Testis (tissue), 3 donors: ENCODE measurements around the gene AP1S3. TPM values are rescaled to one million over a fixed set of nuclear protein-coding genes. Genes with fewer than 3 reads are reported as not detected.
"Not testable (repeated sequence)": the region's sequence is repeated elsewhere in the genome, so short reads cannot be mapped to it uniquely, and the experiment has no call there.

Experiments used
- DNase-seq: peaks from one replicate; pipeline ENCODE4 v3.0.0-alpha.2; 2019
- H3K27ac ChIP-seq, 2 donors: fragments of 200-600 bp; sonication (generic); one replicate each; pipeline ENCODE4 v1.5.1; 2019
- H3K27me3 ChIP-seq: fragments of 200-600 bp; sonication (generic); one replicate; pipeline ENCODE4 v1.5.1; 2019
- H3K36me3 ChIP-seq: fragments of 200-600 bp; sonication (generic); one replicate; pipeline ENCODE4 v1.5.1; 2017; ENCODE audit warnings: low read depth; ENCODE audit errors: missing control alignments
- H3K4me1 ChIP-seq: fragments of 200-600 bp; sonication (generic); one replicate; pipeline ENCODE4 v1.5.1; 2019
- H3K4me3 ChIP-seq, 2 donors: fragments of 200-600 bp; sonication (generic); one replicate each; pipeline ENCODE4 v1.5.1; 2017 to 2019
- H3K9me3 ChIP-seq: fragments of 200-600 bp; sonication (generic); one replicate; pipeline ENCODE4 v1.5.1; 2017
- POLR2A ChIP-seq: fragments of 450-650 bp; IDR thresholded peaks from one replicate; pipeline ENCODE4 v1.6.1; 2017; ENCODE audit warnings: antibody characterized with exemption, mild to moderate bottlenecking, moderate library complexity
- WGBS, 2 donors: methylation state at CpG; one replicate each; pipeline ENCODE4 v1.1.5; 2018; 5-methylcytosine and 5-hydroxymethylcytosine counted together
- intact Hi-C: fragments of 100-400 bp; cut with DNase I; formaldehyde crosslinking; loops from one replicate; pipeline ENCODE4 v1.15.1; 2023; ENCODE audit warnings: low total_unique reads
- polyA plus RNA-seq: library from polyadenylated mRNA; stranded (reverse); fragments of 350-450 nt; fragmentation: Illumina TruSeq; extraction: RNeasy Lipid Tissue Mini Kit (QIAGEN cat#74804); gene quantifications from one replicate; pipeline ENCODE4 v1.2.3, GENCODE V29; 2014; ENCODE audit warnings: low read depth, low replicate concordance; ENCODE audit not compliant: insufficient read depth
- total RNA-seq, 2 donors: library from RNA; depleted of rRNA; stranded (reverse); fragments of >200 nt; gene quantifications; one replicate each; pipeline ENCODE4 v1.2.3, GENCODE V29; 2016
- TF ChIP-seq, protein P1 (sequence below), 3 experiments: fragments of 450-650 bp in 2 of 3; fragments of 200-600 bp in 1 of 3; sonication (generic) in 1 of 3; IDR thresholded peaks; one replicate each; pipeline ENCODE4 v1.5.1; 2016 to 2019; ENCODE audit warnings: antibody characterized with exemption in 3 of 3, mild to moderate bottlenecking in 2 of 3, moderate library complexity in 1 of 3

The AP1S3 gene
- total and polyA plus RNA-seq, 3 donors from 2014 or later, result 1.6 to 3.2 (median 2.6) TPM

DNA sequence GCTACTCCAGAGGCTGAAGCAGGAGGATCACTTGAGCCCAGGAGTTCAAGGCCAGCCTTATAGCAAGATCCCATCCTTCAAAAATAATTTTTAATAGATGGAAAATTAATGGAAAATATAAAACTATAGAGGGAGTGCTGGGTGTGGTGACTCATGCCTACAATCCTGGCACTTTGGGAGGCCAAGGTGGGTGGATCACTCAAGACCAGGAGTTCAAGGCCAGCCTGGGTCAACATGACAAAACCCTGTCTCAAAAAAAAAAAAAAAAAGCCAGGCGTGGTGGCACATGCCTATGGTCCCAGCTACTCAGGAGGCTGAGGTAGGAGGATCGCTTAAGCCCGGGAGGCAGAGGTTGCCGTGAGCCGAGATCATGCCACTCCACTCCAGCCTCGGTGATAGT, 48.0 kb downstream of the AP1S3 start:
- Histone ChIP-seq H3K9me3 (no peaks in the 10 kb centered on the region), H3K4me1 (no peaks in the 10 kb centered on the region), H3K27ac (no peak overlapping the region), H3K36me3 (no peaks in the 10 kb centered on the region), H3K27me3 (no peaks in the 10 kb centered on the region), H3K4me3 (no peak overlapping the region)
- intact Hi-C loops, result no loop called here
- no peak for TF ChIP-seq POLR2A
- TF ChIP-seq, protein P1, sequence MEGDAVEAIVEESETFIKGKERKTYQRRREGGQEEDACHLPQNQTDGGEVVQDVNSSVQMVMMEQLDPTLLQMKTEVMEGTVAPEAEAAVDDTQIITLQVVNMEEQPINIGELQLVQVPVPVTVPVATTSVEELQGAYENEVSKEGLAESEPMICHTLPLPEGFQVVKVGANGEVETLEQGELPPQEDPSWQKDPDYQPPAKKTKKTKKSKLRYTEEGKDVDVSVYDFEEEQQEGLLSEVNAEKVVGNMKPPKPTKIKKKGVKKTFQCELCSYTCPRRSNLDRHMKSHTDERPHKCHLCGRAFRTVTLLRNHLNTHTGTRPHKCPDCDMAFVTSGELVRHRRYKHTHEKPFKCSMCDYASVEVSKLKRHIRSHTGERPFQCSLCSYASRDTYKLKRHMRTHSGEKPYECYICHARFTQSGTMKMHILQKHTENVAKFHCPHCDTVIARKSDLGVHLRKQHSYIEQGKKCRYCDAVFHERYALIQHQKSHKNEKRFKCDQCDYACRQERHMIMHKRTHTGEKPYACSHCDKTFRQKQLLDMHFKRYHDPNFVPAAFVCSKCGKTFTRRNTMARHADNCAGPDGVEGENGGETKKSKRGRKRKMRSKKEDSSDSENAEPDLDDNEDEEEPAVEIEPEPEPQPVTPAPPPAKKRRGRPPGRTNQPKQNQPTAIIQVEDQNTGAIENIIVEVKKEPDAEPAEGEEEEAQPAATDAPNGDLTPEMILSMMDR (IDR thresholded peaks at IDR 0.05), result no peak
- DNase-seq, result no peak
- WGBS, 2 donors, result 90 to 99% methylated on average over 6 of the region's 6 CpGs

DNA sequence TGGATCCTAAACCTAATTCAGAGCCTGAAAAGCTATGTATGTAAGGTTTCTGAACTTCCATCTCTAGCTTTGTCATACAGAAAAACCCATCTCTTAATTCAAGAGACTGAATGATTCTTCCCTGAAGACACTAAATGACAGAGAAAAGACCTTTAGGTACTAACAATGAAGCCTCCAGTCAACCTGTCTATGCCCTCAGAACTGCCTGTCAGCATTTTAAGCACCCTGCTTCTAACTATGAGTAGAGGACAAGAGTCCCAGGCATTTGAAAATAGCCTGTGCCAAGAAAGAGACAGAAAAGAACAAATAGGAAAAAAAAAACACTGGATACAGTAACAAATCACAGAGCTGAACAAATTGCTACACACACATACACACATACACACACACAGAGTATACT, 48.6 kb downstream of the AP1S3 start:
- no peak for TF ChIP-seq POLR2A
- TF ChIP-seq, protein P1 (IDR thresholded peaks at IDR 0.05), result no peak
- Histone ChIP-seq H3K4me1 (no peaks in the 10 kb centered on the region), H3K27ac (no peak overlapping the region), H3K9me3 (no peaks in the 10 kb centered on the region), H3K27me3 (no peaks in the 10 kb centered on the region), H3K36me3 (no peaks in the 10 kb centered on the region), H3K4me3 (no peak overlapping the region)
- intact Hi-C loops, result no loop called here
- DNase-seq, result no peak

DNA sequence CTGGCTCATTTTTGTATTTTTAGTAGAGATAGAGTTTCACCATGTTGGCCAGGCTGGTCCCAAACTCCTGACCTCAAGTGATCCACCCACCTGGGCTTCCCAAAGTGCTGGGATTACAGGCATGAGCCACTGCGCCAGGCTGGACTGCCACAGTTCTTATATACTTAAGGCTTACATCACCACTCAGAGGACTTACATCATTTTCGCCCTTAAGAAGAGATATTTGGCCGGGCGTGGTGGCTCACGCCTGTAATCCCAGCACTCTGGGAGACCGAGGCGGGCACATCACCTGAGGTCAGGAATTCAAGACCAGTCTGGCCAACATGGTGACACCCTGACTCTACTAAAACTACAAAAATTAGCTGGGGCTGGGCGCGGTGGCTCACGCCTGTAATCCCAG, 49.3 kb downstream of the AP1S3 start:
- H3K4me3 ChIP-seq, intact Hi-C loops, H3K4me1 ChIP-seq, H3K27me3 ChIP-seq, H3K36me3 ChIP-seq, DNase-seq, H3K9me3 ChIP-seq, H3K27ac ChIP-seq: not testable (repeated sequence)
- WGBS, 2 donors, result 92% methylated on average over 7 to 10 of the region's 10 CpGs

DNA sequence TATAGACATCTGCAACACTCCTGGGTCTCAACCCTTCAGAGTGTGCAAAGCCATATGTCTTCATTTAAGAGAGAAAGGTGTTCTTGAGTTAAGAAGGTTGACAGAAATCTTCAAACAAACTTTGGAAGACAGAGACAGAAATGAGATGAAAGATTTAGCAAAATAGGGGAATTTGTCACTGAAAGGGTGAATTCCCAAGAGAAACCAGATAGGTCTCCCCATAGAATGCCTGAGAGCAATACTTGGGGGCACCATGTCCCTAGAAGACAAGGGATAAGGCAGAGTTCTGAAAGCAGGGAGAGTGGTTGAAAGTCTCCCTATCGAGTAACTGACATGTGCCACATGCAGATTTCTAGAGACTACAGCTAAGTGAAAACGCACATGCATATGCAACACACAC, 50.0 kb downstream of the AP1S3 start:
- Histone ChIP-seq H3K9me3 (no peaks in the 10 kb centered on the region), H3K27me3 (no peaks in the 10 kb centered on the region), H3K4me3 (no peak overlapping the region), H3K4me1 (no peaks in the 10 kb centered on the region), H3K36me3 (no peaks in the 10 kb centered on the region), H3K27ac (no peak overlapping the region)
- intact Hi-C loops, result no loop called here
- WGBS, 2 donors, result 89 to 96% methylated on average over 2 of the region's 2 CpGs
- no peak for TF ChIP-seq POLR2A
- TF ChIP-seq, protein P1 (IDR thresholded peaks at IDR 0.05), result no peak
- no peak for DNase-seq

DNA sequence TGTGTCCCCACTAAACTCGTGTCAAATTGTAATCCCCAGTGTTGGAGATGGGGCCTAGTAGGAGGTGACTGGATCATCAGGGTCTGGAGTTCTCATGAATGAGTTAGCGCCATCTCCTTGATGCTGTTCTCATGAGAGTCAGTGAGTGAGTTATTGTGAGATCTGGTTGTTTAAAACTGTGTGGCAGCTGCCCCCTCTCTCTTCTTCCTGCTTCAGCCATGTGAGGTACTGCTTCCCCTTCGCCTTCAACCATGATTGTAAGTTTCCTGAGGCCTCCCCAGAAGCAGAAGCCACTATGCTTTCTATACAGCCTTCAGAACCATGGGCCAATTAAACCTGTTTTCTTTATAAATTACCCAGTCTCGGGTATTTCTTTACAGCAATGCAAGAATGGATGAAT, 50.4 kb downstream of the AP1S3 start:
- intact Hi-C loops, result no loop called here
- Histone ChIP-seq H3K36me3 (no peaks in the 10 kb centered on the region), H3K27me3 (no peaks in the 10 kb centered on the region), H3K9me3 (no peaks in the 10 kb centered on the region), H3K27ac (no peak overlapping the region), H3K4me1 (no peaks in the 10 kb centered on the region), H3K4me3 (no peak overlapping the region)
- 92% methylated on average over 4 of the region's 4 CpGs for WGBS, 2 donors
- TF ChIP-seq, protein P1 (IDR thresholded peaks at IDR 0.05), result no peak
- no peak for TF ChIP-seq POLR2A
- no peak for DNase-seq
